ENCODE measurements around the gene SNX24.
A peak's percentile ranks its signal among the peaks of the same experiment; 100 is the strongest.
"Not testable (repeated sequence)": the region's sequence is repeated elsewhere in the genome, so short reads cannot be mapped to it uniquely, and the experiment has no call there.

SNX24 gene

GRCh38 chr5:122846051-122846550 lies 688 bp downstream of the SNX24 start:
- no peak for TF ChIP-seq GABPA (IDR thresholded peaks at IDR 0.05; ENCODE audit: low read depth)
- no peak for TF ChIP-seq REST (IDR thresholded peaks at IDR 0.05; ENCODE audit: insufficient replicate concordance, low read depth)
- TF ChIP-seq POLR2AphosphoS5 (IDR thresholded peaks at IDR 0.05; ENCODE audit: low read depth) = no peak
- no peak for TF ChIP-seq SPI1 (IDR thresholded peaks at IDR 0.05; ENCODE audit: borderline replicate concordance, low read depth)
- TF ChIP-seq, protein P1, sequence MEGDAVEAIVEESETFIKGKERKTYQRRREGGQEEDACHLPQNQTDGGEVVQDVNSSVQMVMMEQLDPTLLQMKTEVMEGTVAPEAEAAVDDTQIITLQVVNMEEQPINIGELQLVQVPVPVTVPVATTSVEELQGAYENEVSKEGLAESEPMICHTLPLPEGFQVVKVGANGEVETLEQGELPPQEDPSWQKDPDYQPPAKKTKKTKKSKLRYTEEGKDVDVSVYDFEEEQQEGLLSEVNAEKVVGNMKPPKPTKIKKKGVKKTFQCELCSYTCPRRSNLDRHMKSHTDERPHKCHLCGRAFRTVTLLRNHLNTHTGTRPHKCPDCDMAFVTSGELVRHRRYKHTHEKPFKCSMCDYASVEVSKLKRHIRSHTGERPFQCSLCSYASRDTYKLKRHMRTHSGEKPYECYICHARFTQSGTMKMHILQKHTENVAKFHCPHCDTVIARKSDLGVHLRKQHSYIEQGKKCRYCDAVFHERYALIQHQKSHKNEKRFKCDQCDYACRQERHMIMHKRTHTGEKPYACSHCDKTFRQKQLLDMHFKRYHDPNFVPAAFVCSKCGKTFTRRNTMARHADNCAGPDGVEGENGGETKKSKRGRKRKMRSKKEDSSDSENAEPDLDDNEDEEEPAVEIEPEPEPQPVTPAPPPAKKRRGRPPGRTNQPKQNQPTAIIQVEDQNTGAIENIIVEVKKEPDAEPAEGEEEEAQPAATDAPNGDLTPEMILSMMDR (IDR thresholded peaks at IDR 0.05; ENCODE audit: insufficient read depth, low read length) = no peak
- no peaks in the 10 kb centered on the region for H3K27me3 ChIP-seq (ENCODE audit: insufficient read depth, poor library complexity, severe bottlenecking)
- no peak for DNase-seq (ENCODE audit: low read depth in 1 of 2, low spot score in 1 of 2)
- no peak overlapping the region for H3K27ac ChIP-seq (replicated peaks)
- H3K4me3 ChIP-seq (replicated peaks; ENCODE audit: insufficient read depth, low read length) = peak overlapping the region; percentile 55; the same call in 1 of the 2 replicates

GRCh38 chr5:122847687-122848081 lies 2.3 kb downstream of the SNX24 start:
- Histone ChIP-seq H3K27me3 (ENCODE audit: insufficient read depth, poor library complexity, severe bottlenecking) (no peaks in the 10 kb centered on the region), H3K4me3 (replicated peaks; ENCODE audit: insufficient read depth, low read length) (no peak overlapping the region), H3K27ac (replicated peaks) (no peak overlapping the region)
- DNase-seq (ENCODE audit: low read depth in 1 of 2, low spot score in 1 of 2) = no peak
- TF ChIP-seq GABPA (IDR thresholded peaks at IDR 0.05; ENCODE audit: low read depth) (no peak), SPI1 (IDR thresholded peaks at IDR 0.05; ENCODE audit: borderline replicate concordance, low read depth) (no peak), REST (IDR thresholded peaks at IDR 0.05; ENCODE audit: insufficient replicate concordance, low read depth) (no peak), POLR2AphosphoS5 (IDR thresholded peaks at IDR 0.05; ENCODE audit: low read depth) (no peak)
- TF ChIP-seq, protein P1 (IDR thresholded peaks at IDR 0.05; ENCODE audit: insufficient read depth, low read length) = no peak

DNA sequence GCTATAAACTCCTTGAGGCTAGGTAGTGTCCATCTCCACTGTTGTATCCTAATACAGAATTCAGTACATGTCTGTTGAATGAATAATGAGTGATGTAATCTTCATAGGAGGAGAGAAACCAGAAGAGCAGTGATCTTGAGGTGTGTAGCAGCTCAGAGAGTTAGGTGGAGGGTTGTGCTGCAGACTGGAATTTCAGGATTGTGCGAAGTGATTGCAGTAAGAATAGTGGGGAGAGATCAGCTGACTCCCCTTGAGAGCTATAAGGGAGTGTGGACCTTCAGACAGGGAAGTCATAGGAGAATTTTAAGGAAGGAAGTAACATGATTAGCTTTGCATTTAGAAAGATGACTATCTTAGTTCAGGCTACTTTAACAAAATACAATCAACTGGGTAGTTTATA lies 4.4 kb downstream of the SNX24 start:
- H3K27me3 ChIP-seq (ENCODE audit: insufficient read depth, poor library complexity, severe bottlenecking) = no peaks in the 10 kb centered on the region
- DNase-seq (ENCODE audit: low read depth in 1 of 2, low spot score in 1 of 2) = no peak
- no peak overlapping the region for H3K27ac ChIP-seq (replicated peaks)
- TF ChIP-seq POLR2AphosphoS5 (IDR thresholded peaks at IDR 0.05; ENCODE audit: low read depth) = no peak
- no peak for TF ChIP-seq SPI1 (IDR thresholded peaks at IDR 0.05; ENCODE audit: borderline replicate concordance, low read depth)
- no peak overlapping the region for H3K4me3 ChIP-seq (replicated peaks; ENCODE audit: insufficient read depth, low read length)

DNA sequence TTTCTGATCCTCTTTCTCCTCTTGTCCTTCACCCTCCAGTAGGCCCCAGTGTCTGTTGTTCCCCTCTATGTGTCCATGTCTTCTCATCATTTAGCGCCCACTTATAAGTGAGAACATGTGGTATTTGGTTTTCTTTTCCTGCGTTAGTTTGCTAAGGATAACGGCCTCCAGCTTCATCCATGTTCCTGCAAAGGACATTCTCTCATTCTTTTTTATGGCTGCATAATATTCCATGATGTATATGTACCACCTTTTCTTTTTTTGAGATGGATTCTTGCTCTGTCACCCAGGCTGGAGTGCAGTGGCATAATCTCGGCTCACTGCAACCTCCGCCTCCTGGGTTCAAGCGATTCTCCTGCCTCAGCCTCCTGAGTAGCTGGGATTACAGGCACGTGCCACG lies 12.1 kb downstream of the SNX24 start:
- not testable (repeated sequence) for DNase-seq (ENCODE audit: low read depth in 1 of 2, low spot score in 1 of 2); H3K27me3 ChIP-seq (ENCODE audit: insufficient read depth, poor library complexity, severe bottlenecking); H3K27ac ChIP-seq (replicated peaks); H3K4me3 ChIP-seq (replicated peaks; ENCODE audit: insufficient read depth, low read length)

DNA sequence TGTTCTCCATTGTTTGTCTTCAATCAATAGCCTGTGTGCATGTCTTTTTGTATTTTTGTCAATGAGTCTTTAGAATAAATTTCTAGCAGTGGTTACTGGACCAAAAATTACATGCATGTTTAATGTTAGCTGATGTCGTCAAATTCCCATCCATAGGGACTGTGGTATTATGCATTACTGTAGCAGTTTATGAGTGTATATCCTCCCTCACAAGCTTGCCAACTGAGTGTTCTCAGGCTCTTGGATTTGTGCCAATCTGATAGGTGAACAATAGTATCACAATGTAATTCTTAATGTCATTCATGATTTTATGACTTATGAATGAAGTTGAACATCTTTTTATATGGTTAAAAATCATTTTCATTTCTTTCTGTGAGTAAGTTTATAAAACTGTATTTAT lies 13.0 kb downstream of the SNX24 start:
- no peaks in the 10 kb centered on the region for H3K27me3 ChIP-seq (ENCODE audit: insufficient read depth, poor library complexity, severe bottlenecking)
- H3K27ac ChIP-seq (replicated peaks) = no peak overlapping the region
- TF ChIP-seq SPI1 (IDR thresholded peaks at IDR 0.05; ENCODE audit: borderline replicate concordance, low read depth) = no peak
- no peak for TF ChIP-seq POLR2AphosphoS5 (IDR thresholded peaks at IDR 0.05; ENCODE audit: low read depth)
- H3K4me3 ChIP-seq (replicated peaks; ENCODE audit: insufficient read depth, low read length) = no peak overlapping the region
- no peak for DNase-seq (ENCODE audit: low read depth in 1 of 2, low spot score in 1 of 2)

All from HL-60 (cell line).